ENCODE data around the gene ICE1. TPM values are rescaled to one million over a fixed set of nuclear protein-coding genes. Genes with fewer than 3 reads are reported as not detected.

The ICE1 gene
- total RNA-seq, 1 experiment from 2014 or later, result 68.4 TPM

GRCh38 chr5:5374009-5374715 is 48.3 kb upstream of the ICE1 start:
- ChIA-PET CTCF (no interaction called here), POLR2A (ENCODE audit: unreplicated experiment) (no interaction called here)
- Histone ChIP-seq H3K9me2 (ENCODE audit: insufficient read depth) (no peaks in the 10 kb centered on the region), H4K20me1 (ENCODE audit: insufficient read depth) (no peaks in the 10 kb centered on the region), H3F3A (ENCODE audit: insufficient read depth, low read depth) (no peaks in the 10 kb centered on the region), H3K4me3 (no peak overlapping the region), H3K4me1 (replicated peaks; ENCODE audit: insufficient read depth) (no peaks in the 10 kb centered on the region), H2AFZ (no peak overlapping the region), H3K4me2 (no peak overlapping the region), H3K36me3 (ENCODE audit: low read depth) (no peaks in the 10 kb centered on the region), H3K27me3 (ENCODE audit: insufficient read depth, low read depth) (no peaks in the 10 kb centered on the region), H3K27ac (no peak overlapping the region), H3K9me3 (ENCODE audit: insufficient read depth, low read depth) (peaks cover 4% of the 10 kb centered on the region; the same call in 1 of the 2 replicates), H3K79me2 (ENCODE audit: low read depth) (no peaks in the 10 kb centered on the region)
- intact Hi-C loops (cut with micrococcal nuclease; ENCODE audit: unreplicated experiment), result no loop called here
- no peak for TF ChIP-seq EZH2 (IDR thresholded peaks at IDR 0.05; ENCODE audit: low read depth)
- TF ChIP-seq CTCF (conservative IDR thresholded peaks at IDR 0.05), result no peak
- no peak for DNase-seq
- no TSS peak for BruUV-seq (replicated peaks)

GRCh38 chr5:5377780-5378179 is 44.7 kb upstream of the ICE1 start:
- Histone ChIP-seq H3K4me2 (no peak overlapping the region), H3K9me3 (ENCODE audit: insufficient read depth, low read depth) (peaks cover 4% of the 10 kb centered on the region; the same call in 1 of the 2 replicates), H2AFZ (no peak overlapping the region), H3K4me1 (replicated peaks; ENCODE audit: insufficient read depth) (no peaks in the 10 kb centered on the region), H3K27ac (no peak overlapping the region), H3K79me2 (ENCODE audit: low read depth) (no peaks in the 10 kb centered on the region), H3K4me3 (no peak overlapping the region), H4K20me1 (ENCODE audit: insufficient read depth) (no peaks in the 10 kb centered on the region), H3K9me2 (ENCODE audit: insufficient read depth) (no peaks in the 10 kb centered on the region), H3K36me3 (ENCODE audit: low read depth) (no peaks in the 10 kb centered on the region), H3K27me3 (ENCODE audit: insufficient read depth, low read depth) (no peaks in the 10 kb centered on the region; the same call in 1 of the 2 replicates), H3F3A (ENCODE audit: insufficient read depth, low read depth) (no peaks in the 10 kb centered on the region)
- no TSS peak for BruUV-seq (replicated peaks)
- no peak for DNase-seq
- TF ChIP-seq CTCF (conservative IDR thresholded peaks at IDR 0.05) (no peak), EZH2 (IDR thresholded peaks at IDR 0.05; ENCODE audit: low read depth) (no peak)
- CTCF ChIA-PET, result no interaction called here
- POLR2A ChIA-PET (ENCODE audit: unreplicated experiment), result no interaction called here
- intact Hi-C loops (cut with micrococcal nuclease; ENCODE audit: unreplicated experiment), result no loop called here

GRCh38 chr5:5378531-5378930 is 43.9 kb upstream of the ICE1 start:
- Histone ChIP-seq H3F3A (ENCODE audit: insufficient read depth, low read depth) (no peaks in the 10 kb centered on the region), H2AFZ (no peak overlapping the region), H4K20me1 (ENCODE audit: insufficient read depth) (no peaks in the 10 kb centered on the region), H3K4me2 (no peak overlapping the region), H3K4me1 (replicated peaks; ENCODE audit: insufficient read depth) (no peaks in the 10 kb centered on the region), H3K27ac (no peak overlapping the region), H3K9me3 (ENCODE audit: insufficient read depth, low read depth) (peaks cover 4% of the 10 kb centered on the region; the same call in 1 of the 2 replicates), H3K79me2 (ENCODE audit: low read depth) (no peaks in the 10 kb centered on the region), H3K9me2 (ENCODE audit: insufficient read depth) (no peaks in the 10 kb centered on the region), H3K27me3 (ENCODE audit: insufficient read depth, low read depth) (peaks cover 7% of the 10 kb centered on the region; the same call in 1 of the 2 replicates), H3K4me3 (no peak overlapping the region), H3K36me3 (ENCODE audit: low read depth) (no peaks in the 10 kb centered on the region)
- ChIA-PET CTCF (no interaction called here), POLR2A (ENCODE audit: unreplicated experiment) (no interaction called here)
- no peak for DNase-seq
- BruUV-seq (replicated peaks), result no TSS peak
- intact Hi-C loops (cut with micrococcal nuclease; ENCODE audit: unreplicated experiment), result no loop called here
- no peak for TF ChIP-seq EZH2 (IDR thresholded peaks at IDR 0.05; ENCODE audit: low read depth)
- TF ChIP-seq CTCF (conservative IDR thresholded peaks at IDR 0.05), result no peak
